ENCODE data around the gene DCC.

GRCh38 chr18:52861558-52861957, 521.6 kb downstream of the DCC start:
- TF ChIP-seq, protein P1, sequence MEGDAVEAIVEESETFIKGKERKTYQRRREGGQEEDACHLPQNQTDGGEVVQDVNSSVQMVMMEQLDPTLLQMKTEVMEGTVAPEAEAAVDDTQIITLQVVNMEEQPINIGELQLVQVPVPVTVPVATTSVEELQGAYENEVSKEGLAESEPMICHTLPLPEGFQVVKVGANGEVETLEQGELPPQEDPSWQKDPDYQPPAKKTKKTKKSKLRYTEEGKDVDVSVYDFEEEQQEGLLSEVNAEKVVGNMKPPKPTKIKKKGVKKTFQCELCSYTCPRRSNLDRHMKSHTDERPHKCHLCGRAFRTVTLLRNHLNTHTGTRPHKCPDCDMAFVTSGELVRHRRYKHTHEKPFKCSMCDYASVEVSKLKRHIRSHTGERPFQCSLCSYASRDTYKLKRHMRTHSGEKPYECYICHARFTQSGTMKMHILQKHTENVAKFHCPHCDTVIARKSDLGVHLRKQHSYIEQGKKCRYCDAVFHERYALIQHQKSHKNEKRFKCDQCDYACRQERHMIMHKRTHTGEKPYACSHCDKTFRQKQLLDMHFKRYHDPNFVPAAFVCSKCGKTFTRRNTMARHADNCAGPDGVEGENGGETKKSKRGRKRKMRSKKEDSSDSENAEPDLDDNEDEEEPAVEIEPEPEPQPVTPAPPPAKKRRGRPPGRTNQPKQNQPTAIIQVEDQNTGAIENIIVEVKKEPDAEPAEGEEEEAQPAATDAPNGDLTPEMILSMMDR (IDR thresholded peaks at IDR 0.05), result no peak
- TF ChIP-seq POLR2A (IDR thresholded peaks at IDR 0.05) (no peak), POLR2AphosphoS5 (IDR thresholded peaks at IDR 0.05) (no peak), EP300 (IDR thresholded peaks at IDR 0.05) (no peak)
